ENCODE results near the gene CELSR3. TPM values are rescaled to one million over a fixed set of nuclear protein-coding genes. Genes with fewer than 3 reads are reported as not detected.
A peak's percentile ranks its signal among the peaks of the same experiment; 100 is the strongest.

The CELSR3 gene
- total and polyA plus RNA-seq, 7 experiments from 2014 or later = 0.17 to 8.7 (median 3.4) TPM

DNA sequence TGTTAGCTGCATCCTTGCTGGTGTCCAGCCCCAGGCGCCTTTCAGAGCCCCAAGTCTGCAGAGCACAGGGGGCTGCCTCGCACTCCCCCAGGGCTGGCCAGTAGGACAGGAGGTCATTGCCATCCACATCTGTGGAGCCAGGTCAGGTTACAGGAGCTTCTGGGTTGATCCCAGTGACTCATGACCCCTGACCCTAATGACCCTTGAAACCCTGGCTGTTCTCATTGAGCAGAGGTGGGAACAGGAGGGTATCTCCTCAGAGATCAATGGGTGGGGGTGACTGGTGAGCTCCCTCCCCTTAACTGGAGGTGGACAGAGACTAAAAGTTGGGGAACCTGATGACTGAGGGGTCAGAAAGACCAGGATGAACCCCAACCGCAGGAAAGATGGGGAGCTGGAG is 21.3 kb downstream of the CELSR3 start:
- H3K36me3 ChIP-seq (ENCODE audit: control insufficient read depth in 2 of 3, insufficient read depth in 3 of 3, low read length in 3 of 3) = no peaks in the 10 kb centered on the region
- H3K27me3 ChIP-seq (ENCODE audit: control insufficient read depth in 2 of 2, insufficient read depth in 2 of 2, low read length in 2 of 2) = no peaks in the 10 kb centered on the region
- Mint-ChIP-seq H3K27ac (no peak overlapping the region), H3K27me3 (no peaks in the 10 kb centered on the region), H3K4me1 (peaks cover 0 to 10% (median 4%) of the 10 kb centered on the region in 7 donors), H3K4me3 (no peak overlapping the region), H3K9me3 (no peaks in the 10 kb centered on the region), H3K36me3 (no peaks in the 10 kb centered on the region)
- ChIA-PET CTCF (interaction anchor here (0.6 to 0.7 kb wide), 2 partner anchors 205 to 1349 kb away, joined by 3 read pairs; no protein-coding TSS in a partner anchor), POLR2A (no interaction called here)
- no peaks in the 10 kb centered on the region for H3K9me3 ChIP-seq (ENCODE audit: control insufficient read depth in 2 of 3, low read length in 3 of 3)
- ATAC-seq = no peak
- H3K4me3 ChIP-seq (ENCODE audit: low read length) = no peak overlapping the region
- intact Hi-C loops (cut with micrococcal nuclease) = no loop called here
- DNase-seq = no peak
- H3K4me1 ChIP-seq (ENCODE audit: control insufficient read depth in 2 of 2, insufficient read depth in 2 of 2, low read length in 2 of 2) = no peaks in the 10 kb centered on the region
- H3K27ac ChIP-seq (ENCODE audit: low read depth, low read length) = no peak overlapping the region

DNA sequence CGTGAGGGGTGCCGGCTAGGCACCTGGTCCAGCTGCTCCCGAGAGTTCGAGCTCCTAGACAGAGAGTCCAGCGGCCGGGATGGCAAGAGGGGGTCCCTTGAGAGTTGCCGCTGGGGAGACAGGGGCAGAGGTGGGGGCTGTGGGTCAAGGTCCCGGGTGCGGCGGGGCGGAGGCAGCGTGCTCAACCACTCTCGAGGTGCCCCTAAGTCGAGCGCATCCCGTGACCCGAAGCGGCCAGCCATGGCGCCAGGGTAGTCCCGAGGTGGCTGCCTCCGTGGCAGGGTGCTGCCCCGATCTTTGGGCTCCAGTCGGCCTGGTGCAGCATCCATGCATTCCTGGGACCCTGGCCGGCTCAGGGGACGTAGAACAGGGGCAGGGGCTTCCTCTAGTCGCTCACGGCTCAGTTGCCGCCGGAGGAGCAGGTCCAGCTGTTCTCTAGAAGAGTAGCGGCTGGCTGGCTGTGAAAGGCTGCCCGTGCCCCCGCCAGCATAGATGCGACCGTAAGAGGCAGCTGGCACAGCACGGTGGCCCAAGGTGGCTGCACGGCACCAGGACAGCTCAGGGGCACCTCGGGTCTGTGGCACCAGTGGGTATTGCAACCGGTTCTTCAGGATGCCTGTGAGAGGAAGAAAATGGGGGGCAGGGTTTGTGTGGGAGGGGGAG is 22.6 kb downstream of the CELSR3 start:
- Mint-ChIP-seq H3K27me3 (no peaks in the 10 kb centered on the region), H3K4me3 (no peak overlapping the region), H3K27ac (no peak overlapping the region), H3K4me1 (peaks cover 3 to 13% (median 10%) of the 10 kb centered on the region in 7 donors), H3K36me3 (no peaks in the 10 kb centered on the region), H3K9me3 (no peaks in the 10 kb centered on the region)
- Histone ChIP-seq H3K27ac (ENCODE audit: low read depth, low read length) (no peak overlapping the region), H3K9me3 (ENCODE audit: control insufficient read depth in 2 of 3, low read length in 3 of 3) (no peaks in the 10 kb centered on the region), H3K27me3 (ENCODE audit: control insufficient read depth in 2 of 2, insufficient read depth in 2 of 2, low read length in 2 of 2) (no peaks in the 10 kb centered on the region), H3K4me3 (ENCODE audit: low read length) (no peak overlapping the region), H3K36me3 (ENCODE audit: control insufficient read depth in 2 of 3, insufficient read depth in 3 of 3, low read length in 3 of 3) (no peaks in the 10 kb centered on the region), H3K4me1 (ENCODE audit: control insufficient read depth in 2 of 2, insufficient read depth in 2 of 2, low read length in 2 of 2) (peaks cover 0 to 5% of the 10 kb centered on the region in 2 donors)
- ChIA-PET POLR2A (no interaction called here), CTCF (no interaction called here)
- ATAC-seq (no peak), DNase-seq (no peak)
- intact Hi-C loops (cut with micrococcal nuclease) = loop anchor here in 1 of 2 donors (5.0 to 10.0 kb wide), 3 partner anchors 43 to 702 kb away; partner anchors contain the start of genes COL7A1, NME6 and USP4

DNA sequence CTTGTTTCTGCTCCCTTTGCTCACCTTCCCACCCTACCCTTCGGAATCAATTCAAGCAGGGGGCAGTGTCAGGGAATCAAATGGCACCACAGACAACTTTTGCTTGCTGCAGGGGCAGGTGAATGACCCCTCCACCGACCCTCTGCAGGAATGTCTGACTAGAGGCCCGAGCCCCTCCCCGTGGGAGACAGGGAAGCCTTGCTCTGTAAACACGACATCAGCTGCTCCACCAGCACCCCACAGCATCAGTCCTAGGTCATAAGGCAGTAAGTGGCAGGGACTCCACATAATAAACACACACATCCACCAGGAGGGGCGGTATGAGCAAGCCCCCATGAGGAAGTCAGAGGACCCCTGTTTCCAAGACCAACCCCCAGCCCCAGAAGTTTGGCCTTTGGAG is 25.4 kb downstream of the CELSR3 start:
- Mint-ChIP-seq H3K4me3 (peak overlapping the region in 7 of 10 donors; percentile 41 to 88 (median 51)), H3K4me1 (peaks cover 4 to 31% (median 22%) of the 10 kb centered on the region in 7 donors), H3K27me3 (no peaks in the 10 kb centered on the region), H3K36me3 (peaks cover 0 to 4% (median 0%) of the 10 kb centered on the region in 5 donors), H3K9me3 (no peaks in the 10 kb centered on the region), H3K27ac (no peak overlapping the region)
- peaks cover 0 to 5% (median 0%) of the 10 kb centered on the region in 3 experiments for H3K36me3 ChIP-seq (ENCODE audit: control insufficient read depth in 2 of 3, insufficient read depth in 3 of 3, low read length in 3 of 3)
- ATAC-seq = no peak
- ChIA-PET POLR2A (no interaction called here), CTCF (no interaction called here)
- no peaks in the 10 kb centered on the region for H3K9me3 ChIP-seq (ENCODE audit: control insufficient read depth in 2 of 3, low read length in 3 of 3)
- no peak overlapping the region for H3K4me3 ChIP-seq (ENCODE audit: low read length)
- DNase-seq = no peak
- H3K27ac ChIP-seq (ENCODE audit: low read depth, low read length) = no peak overlapping the region
- H3K27me3 ChIP-seq (ENCODE audit: control insufficient read depth in 2 of 2, insufficient read depth in 2 of 2, low read length in 2 of 2) = no peaks in the 10 kb centered on the region
- intact Hi-C loops (cut with micrococcal nuclease) = loop anchor here in 1 of 2 donors (5.0 to 10.0 kb wide), 3 partner anchors 40 to 705 kb away; partner anchors contain the start of genes COL7A1, NME6 and USP4
- H3K4me1 ChIP-seq (ENCODE audit: control insufficient read depth in 2 of 2, insufficient read depth in 2 of 2, low read length in 2 of 2) = peaks cover 0 to 11% of the 10 kb centered on the region in 2 donors

DNA sequence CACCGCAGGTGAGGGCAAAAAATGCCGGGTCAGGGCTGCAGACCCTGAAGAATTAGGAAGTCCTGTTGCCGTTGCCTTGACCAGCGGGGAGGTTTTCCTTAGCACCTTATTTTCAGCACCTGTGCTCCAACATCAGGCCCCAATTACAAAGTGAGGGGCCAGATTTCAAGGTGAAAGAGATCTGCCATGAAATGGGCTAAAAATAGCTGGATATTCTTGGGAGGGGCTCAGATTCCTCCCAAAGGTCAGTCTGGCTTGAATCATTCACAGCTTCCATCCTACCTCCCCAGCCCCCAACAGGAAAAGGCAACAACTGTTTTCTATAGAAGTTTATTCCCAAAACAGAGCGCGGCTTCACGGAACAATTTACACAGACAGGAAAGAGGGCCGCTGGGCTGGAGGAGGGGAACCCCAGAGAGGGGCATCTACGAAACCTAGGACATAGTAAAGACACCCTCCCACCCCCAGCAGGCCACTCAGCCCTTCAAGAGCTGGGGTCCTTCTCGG is 26.5 kb downstream of the CELSR3 start:
- Mint-ChIP-seq H3K36me3 (peaks cover 0 to 4% (median 0%) of the 10 kb centered on the region in 5 donors), H3K4me1 (peaks cover 4 to 31% (median 22%) of the 10 kb centered on the region in 7 donors), H3K27me3 (no peaks in the 10 kb centered on the region), H3K4me3 (peak overlapping the region; percentile 79 to 92 (median 88)), H3K27ac (no peak overlapping the region), H3K9me3 (no peaks in the 10 kb centered on the region)
- Histone ChIP-seq H3K4me3 (ENCODE audit: low read length) (peak overlapping the region; percentile 76), H3K27me3 (ENCODE audit: control insufficient read depth in 2 of 2, insufficient read depth in 2 of 2, low read length in 2 of 2) (no peaks in the 10 kb centered on the region), H3K4me1 (ENCODE audit: control insufficient read depth in 2 of 2, insufficient read depth in 2 of 2, low read length in 2 of 2) (peaks cover 0 to 11% of the 10 kb centered on the region in 2 donors), H3K36me3 (ENCODE audit: control insufficient read depth in 2 of 3, insufficient read depth in 3 of 3, low read length in 3 of 3) (peaks cover 0 to 5% (median 0%) of the 10 kb centered on the region in 3 experiments), H3K27ac (ENCODE audit: low read depth, low read length) (peak overlapping the region; percentile 70), H3K9me3 (ENCODE audit: control insufficient read depth in 2 of 3, low read length in 3 of 3) (no peaks in the 10 kb centered on the region)
- POLR2A ChIA-PET = interaction anchor here (0.7 to 3.0 kb wide), 8 partner anchors 13 to 484 kb away, joined by 3 to 9 read pairs (median 4); partner anchors contain the start of genes CCDC51, CELSR3, UQCRC1 and USP19
- ATAC-seq (no peak), DNase-seq (no peak)
- CTCF ChIA-PET = interaction anchor here (2.4 kb wide), 1 partner anchor 48 kb away, joined by 7 read pairs; no protein-coding TSS in a partner anchor
- intact Hi-C loops (cut with micrococcal nuclease) = loop anchor here in 1 of 2 donors (5.0 to 10.0 kb wide), 3 partner anchors 39 to 706 kb away; partner anchors contain the start of genes COL7A1, NME6 and USP4

DNA sequence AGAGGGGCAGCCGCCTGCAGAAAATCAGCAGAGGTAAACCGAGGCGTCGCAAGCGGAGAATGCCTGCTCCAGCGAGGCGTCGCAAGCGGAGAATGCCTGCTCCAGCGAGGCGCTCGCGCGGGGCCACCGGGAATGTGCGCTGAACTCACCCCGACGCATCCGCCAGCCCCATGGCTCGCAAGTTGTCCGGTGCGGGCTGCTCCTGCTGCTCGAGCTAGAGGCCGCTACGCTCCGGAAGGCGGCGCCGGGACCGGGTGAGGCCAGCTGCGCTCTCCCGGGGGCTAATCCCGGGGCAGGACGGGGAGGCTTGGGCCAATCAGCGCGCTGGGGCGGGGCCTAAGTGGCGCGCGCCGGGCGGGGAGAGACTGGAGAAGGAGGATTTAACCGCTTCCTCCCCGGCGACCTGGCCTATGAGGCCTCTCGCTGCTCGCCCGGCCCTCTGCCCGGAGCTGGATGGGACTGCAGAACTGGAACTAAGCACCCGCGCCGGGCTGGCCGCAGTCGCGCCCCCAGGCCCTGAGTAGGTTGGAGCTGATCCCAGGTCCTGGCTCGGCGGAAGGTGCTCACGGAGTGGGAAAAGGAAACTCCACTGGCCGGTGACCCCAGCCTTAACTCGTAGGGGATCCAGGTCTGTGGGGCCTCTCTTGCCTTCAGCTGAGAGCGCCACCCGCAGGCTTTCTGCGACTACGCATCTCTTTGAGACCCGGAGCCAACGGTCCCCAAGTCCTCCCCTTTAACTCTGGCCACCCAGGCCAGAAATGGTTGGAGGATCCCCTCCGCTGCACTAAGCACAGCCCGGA is 27.3 kb downstream of the CELSR3 start, which contains the start of gene SLC26A6:
Gene SLC26A6, minus strand, starts transcription at position 240 of the 800 bp plus-strand sequence. Its CDS starts 68 bp downstream, at position 172.
- peak within 1 kb of the TSS in 7 of 9 donors; percentile 12 to 84 (median 68) for H3K27ac Mint-ChIP-seq
- peak within 1 kb of the TSS; percentile 76 for H3K4me3 ChIP-seq (ENCODE audit: low read length)
- CTCF ChIA-PET = interaction anchor here (0.7 to 2.4 kb wide), 5 partner anchors 11 to 53 kb away, joined by 3 to 7 read pairs (median 3); no protein-coding TSS in a partner anchor
- H3K4me3 Mint-ChIP-seq = peak within 1 kb of the TSS; percentile 79 to 92 (median 88)
- intact Hi-C loops (cut with micrococcal nuclease) = loop anchor here (1.0 to 10.0 kb wide), 13 partner anchors 21 to 707 kb away; partner anchors contain the start of genes NME6 (in 2 of the 2), QRICH1 (in 2 of the 2), UQCRC1 (in 2 of the 2) and CDC25A (in 1 of the 2)
- peaks cover 0 to 5% (median 0%) of the 10 kb centered on the region in 3 experiments for H3K36me3 ChIP-seq (ENCODE audit: control insufficient read depth in 2 of 3, insufficient read depth in 3 of 3, low read length in 3 of 3)
- no peaks in the 10 kb centered on the region for H3K27me3 ChIP-seq (ENCODE audit: control insufficient read depth in 2 of 2, insufficient read depth in 2 of 2, low read length in 2 of 2)
- H3K27ac ChIP-seq (ENCODE audit: low read depth, low read length) = peak within 1 kb of the TSS; percentile 70
- peaks cover 0 to 5% (median 0%) of the 10 kb centered on the region in 5 donors for H3K36me3 Mint-ChIP-seq
- DNase-seq = peak; percentile 81 to 98 (median 86)
- POLR2A ChIA-PET = interaction anchor here (0.5 to 3.0 kb wide), 10 partner anchors 12 to 485 kb away, joined by 3 to 9 read pairs (median 4); partner anchors contain the start of genes CCDC51, CELSR3, PFKFB4 and UQCRC1
- peak; percentile 98 for ATAC-seq
- peaks cover 0 to 11% of the 10 kb centered on the region in 2 donors for H3K4me1 ChIP-seq (ENCODE audit: control insufficient read depth in 2 of 2, insufficient read depth in 2 of 2, low read length in 2 of 2)
- H3K9me3 Mint-ChIP-seq = no peaks in the 10 kb centered on the region
- no peaks in the 10 kb centered on the region for H3K27me3 Mint-ChIP-seq
- H3K9me3 ChIP-seq (ENCODE audit: control insufficient read depth in 2 of 3, low read length in 3 of 3) = no peaks in the 10 kb centered on the region
- H3K4me1 Mint-ChIP-seq = peaks cover 4 to 31% (median 22%) of the 10 kb centered on the region in 7 donors

All from naive thymus-derived CD4-positive, alpha-beta T cell (primary cell).